Tibial artery (tissue), 4 donors: ENCODE results near the gene EMP2.

Source experiments
- DNase-seq, 2 donors: peaks; one replicate each; pipeline ENCODE4 v3.0.0-alpha.2; 2019
- H3K27ac ChIP-seq, 2 donors: fragments of 200-600 bp; sonication (generic) in 1 of 2; 1 replicate in 1 of 2; 2 replicates in 1 of 2; pipeline ENCODE4 v1.5.1; 2018 to 2019; ENCODE audit warnings: mild to moderate bottlenecking in 1 of 2
- H3K27me3 ChIP-seq, 2 donors: fragments of 200-600 bp; sonication (generic) in 1 of 2; one replicate each; pipeline versions ENCODE4 v1.5.1 to v1.6.0; 2016 to 2019
- H3K36me3 ChIP-seq, 3 donors: fragments of 200-600 bp; sonication (generic) in 2 of 3; one replicate each; pipeline ENCODE4 v1.5.1; 2016 to 2019; ENCODE audit warnings: mild to moderate bottlenecking in 2 of 3
- H3K4me1 ChIP-seq, 4 donors: fragments of 200-600 bp; sonication (generic) in 2 of 4; 1 replicate in 3 of 4; 2 replicates in 1 of 4; pipeline ENCODE4 v1.5.1; 2016 to 2019
- H3K4me3 ChIP-seq, 2 donors: fragments of 200-600 bp; sonication (generic) in 1 of 2; 1 replicate in 1 of 2; 2 replicates in 1 of 2; pipeline ENCODE4 v1.5.1; 2018 to 2019; ENCODE audit warnings: mild to moderate bottlenecking in 2 of 2
- H3K9me3 ChIP-seq, 3 donors: fragments of 200-600 bp; sonication (generic) in 1 of 3; one replicate each; pipeline ENCODE4 v1.5.1; 2016 to 2019
- intact Hi-C: fragments of 100-400 bp; cut with DNase I; formaldehyde crosslinking; loops from one replicate; pipeline ENCODE4 v1.15.0; 2023; ENCODE audit warnings: low total_unique reads
- TF ChIP-seq, protein P1 (sequence below), 2 experiments: fragments of 200-600 bp in 1 of 2; fragments of 450-650 bp in 1 of 2; IDR thresholded peaks; one replicate each; pipeline ENCODE4 v1.5.1; 2017 to 2019; ENCODE audit warnings: antibody characterized with exemption in 2 of 2, mild to moderate bottlenecking in 1 of 2, moderate library complexity in 1 of 2

Gene EMP2

DNA sequence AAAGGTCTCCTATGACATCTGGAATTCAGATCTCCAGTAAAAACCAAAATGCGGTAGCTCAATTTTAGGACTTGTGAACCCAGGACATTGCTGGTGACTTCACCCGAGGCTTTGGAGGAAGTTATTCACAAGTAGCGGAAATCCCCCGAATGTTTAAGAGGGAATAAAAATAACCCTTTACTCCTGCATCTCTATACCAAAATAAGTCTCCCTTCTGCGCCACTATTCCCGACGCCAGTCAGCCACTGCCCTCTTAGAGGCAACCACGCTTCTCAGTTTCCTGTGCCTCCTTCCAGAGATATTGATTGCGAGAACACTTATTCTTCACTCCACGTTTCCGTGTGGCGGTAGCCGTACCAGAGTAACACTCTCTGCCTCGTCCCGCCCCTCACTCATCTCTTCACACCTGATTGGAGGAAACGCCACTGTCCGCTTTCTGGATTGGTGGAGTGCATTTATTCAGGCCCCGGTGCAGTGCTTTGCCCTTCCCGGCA is 27.4 kb downstream of the EMP2 start:
- Histone ChIP-seq H3K36me3 (peaks cover 0 to 6% (median 3%) of the 10 kb centered on the region in 3 donors), H3K4me1 (peaks cover 0 to 58% (median 32%) of the 10 kb centered on the region in 4 donors), H3K9me3 (no peaks in the 10 kb centered on the region), H3K27me3 (no peaks in the 10 kb centered on the region), H3K4me3 (peak overlapping the region; percentile 38 to 43), H3K27ac (peak overlapping the region; percentile 71 to 77)
- intact Hi-C loops = no loop called here
- TF ChIP-seq, protein P1, sequence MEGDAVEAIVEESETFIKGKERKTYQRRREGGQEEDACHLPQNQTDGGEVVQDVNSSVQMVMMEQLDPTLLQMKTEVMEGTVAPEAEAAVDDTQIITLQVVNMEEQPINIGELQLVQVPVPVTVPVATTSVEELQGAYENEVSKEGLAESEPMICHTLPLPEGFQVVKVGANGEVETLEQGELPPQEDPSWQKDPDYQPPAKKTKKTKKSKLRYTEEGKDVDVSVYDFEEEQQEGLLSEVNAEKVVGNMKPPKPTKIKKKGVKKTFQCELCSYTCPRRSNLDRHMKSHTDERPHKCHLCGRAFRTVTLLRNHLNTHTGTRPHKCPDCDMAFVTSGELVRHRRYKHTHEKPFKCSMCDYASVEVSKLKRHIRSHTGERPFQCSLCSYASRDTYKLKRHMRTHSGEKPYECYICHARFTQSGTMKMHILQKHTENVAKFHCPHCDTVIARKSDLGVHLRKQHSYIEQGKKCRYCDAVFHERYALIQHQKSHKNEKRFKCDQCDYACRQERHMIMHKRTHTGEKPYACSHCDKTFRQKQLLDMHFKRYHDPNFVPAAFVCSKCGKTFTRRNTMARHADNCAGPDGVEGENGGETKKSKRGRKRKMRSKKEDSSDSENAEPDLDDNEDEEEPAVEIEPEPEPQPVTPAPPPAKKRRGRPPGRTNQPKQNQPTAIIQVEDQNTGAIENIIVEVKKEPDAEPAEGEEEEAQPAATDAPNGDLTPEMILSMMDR (IDR thresholded peaks at IDR 0.05) = no peak
- DNase-seq = peak; percentile 67 to 89

DNA sequence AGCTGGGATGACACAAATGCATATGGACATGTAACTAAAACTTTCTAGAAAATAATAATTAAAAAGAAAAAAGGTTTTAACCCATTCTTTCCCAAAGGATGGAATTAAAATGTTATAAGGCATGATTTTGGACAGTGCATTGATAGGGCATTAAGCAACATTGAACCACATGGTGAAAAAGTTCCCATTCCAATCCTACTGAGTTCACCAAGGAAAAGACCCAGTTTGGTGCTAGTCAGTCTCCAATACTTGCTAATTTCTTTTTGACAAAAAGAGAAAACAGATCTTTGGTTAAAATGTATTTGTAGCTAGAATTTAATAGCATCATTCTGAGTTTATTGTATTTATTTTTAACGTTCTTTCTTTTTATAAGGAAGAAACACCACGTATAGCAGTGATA is 28.1 kb downstream of the EMP2 start:
- intact Hi-C loops = no loop called here
- TF ChIP-seq, protein P1 (IDR thresholded peaks at IDR 0.05) = no peak
- Histone ChIP-seq H3K9me3 (no peaks in the 10 kb centered on the region), H3K4me3 (no peak overlapping the region), H3K36me3 (peaks cover 5 to 13% (median 11%) of the 10 kb centered on the region in 3 donors), H3K27me3 (no peaks in the 10 kb centered on the region), H3K4me1 (peaks cover 0 to 50% (median 25%) of the 10 kb centered on the region in 4 donors), H3K27ac (peak overlapping the region; percentile 71 to 77)
- DNase-seq = no peak

DNA sequence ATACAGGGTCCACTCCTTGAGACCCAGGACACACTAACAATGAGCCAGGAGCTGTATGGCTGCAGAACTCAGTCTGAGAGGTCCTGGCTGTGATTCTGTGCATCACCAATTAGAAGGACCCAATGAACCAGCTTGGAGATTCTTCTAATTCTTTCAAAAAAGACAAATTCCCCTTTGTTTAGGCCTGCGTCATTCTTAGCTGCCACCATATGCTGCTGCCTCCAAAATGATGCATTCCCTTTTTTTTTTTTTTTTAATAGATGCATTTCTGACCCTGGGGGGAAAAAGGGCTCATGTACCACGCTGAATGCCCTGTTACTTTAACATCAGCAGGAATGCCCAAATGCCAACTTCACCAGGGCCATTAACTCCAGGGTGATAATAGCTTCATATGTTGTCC is 28.5 kb downstream of the EMP2 start:
- peaks cover 9 to 17% (median 15%) of the 10 kb centered on the region in 3 donors for H3K36me3 ChIP-seq
- no peaks in the 10 kb centered on the region for H3K27me3 ChIP-seq
- H3K4me3 ChIP-seq = no peak overlapping the region
- H3K27ac ChIP-seq = peak overlapping the region in 1 of 2 donors; percentile 77
- DNase-seq = no peak
- intact Hi-C loops = no loop called here
- H3K9me3 ChIP-seq = no peaks in the 10 kb centered on the region
- H3K4me1 ChIP-seq = peaks cover 0 to 46% (median 22%) of the 10 kb centered on the region in 4 donors
- TF ChIP-seq, protein P1 (IDR thresholded peaks at IDR 0.05) = no peak

DNA sequence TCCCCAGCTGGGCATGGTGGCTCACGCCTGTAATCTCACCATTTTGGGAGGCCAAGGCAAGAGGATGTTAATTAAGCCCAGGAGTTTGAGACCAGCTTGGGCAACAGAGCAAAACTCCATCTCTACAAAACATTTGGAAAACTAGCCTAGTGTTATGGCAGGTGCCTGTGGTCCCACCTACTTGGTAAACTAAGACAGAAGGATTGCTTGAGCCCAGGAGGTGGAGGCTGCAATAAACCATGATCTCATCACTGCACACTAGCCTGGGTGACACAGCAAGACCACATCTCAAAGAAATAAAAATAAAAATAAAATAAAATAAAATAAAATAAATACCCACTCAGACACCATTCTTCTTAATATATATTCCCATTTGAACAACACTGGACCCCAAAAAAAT is 32.0 kb downstream of the EMP2 start:
- H3K36me3 ChIP-seq = peaks cover 43 to 52% (median 49%) of the 10 kb centered on the region in 3 donors
- H3K9me3 ChIP-seq = no peaks in the 10 kb centered on the region
- DNase-seq = no peak
- intact Hi-C loops = no loop called here
- TF ChIP-seq, protein P1 (IDR thresholded peaks at IDR 0.05) = no peak
- no peaks in the 10 kb centered on the region for H3K27me3 ChIP-seq
- H3K4me3 ChIP-seq = no peak overlapping the region
- H3K27ac ChIP-seq = no peak overlapping the region
- H3K4me1 ChIP-seq = peaks cover 0 to 18% (median 10%) of the 10 kb centered on the region in 4 donors

DNA sequence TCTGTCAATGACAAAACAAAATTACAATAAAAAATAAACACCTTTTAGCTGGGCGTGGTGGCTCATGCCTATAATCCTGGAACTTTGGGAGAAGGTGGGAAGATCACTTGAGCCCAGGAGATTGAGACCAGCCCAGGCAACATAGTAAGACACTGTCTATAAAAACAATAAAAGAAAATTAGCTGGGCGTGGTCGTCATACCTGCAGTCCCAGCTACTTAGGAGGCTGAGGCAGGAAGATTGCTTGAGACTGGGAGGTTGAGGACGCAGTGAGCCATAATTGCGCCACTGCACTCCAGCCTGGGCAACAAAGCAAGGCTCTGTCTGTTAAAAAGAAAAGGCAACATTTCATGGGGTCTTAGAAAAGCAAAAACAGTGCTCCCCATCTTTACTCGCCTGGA is 32.7 kb downstream of the EMP2 start:
- Histone ChIP-seq H3K4me1 (peaks cover 0 to 13% (median 6%) of the 10 kb centered on the region in 4 donors), H3K9me3 (no peaks in the 10 kb centered on the region), H3K4me3 (no peak overlapping the region), H3K27me3 (no peaks in the 10 kb centered on the region), H3K27ac (no peak overlapping the region), H3K36me3 (peaks cover 50 to 59% (median 56%) of the 10 kb centered on the region in 3 donors)
- DNase-seq = no peak
- intact Hi-C loops = no loop called here
- TF ChIP-seq, protein P1 (IDR thresholded peaks at IDR 0.05) = no peak
